ENCODE results near the gene NELL1. TPM values are rescaled to one million over a fixed set of nuclear protein-coding genes. Genes with fewer than 3 reads are reported as not detected.

The NELL1 gene
- total RNA-seq, 2 experiments from 2014 or later = not detected

- Mint-ChIP-seq H3K27ac (no peak overlapping the region), H3K36me3 (ENCODE audit: low read depth) (no peaks in the 10 kb centered on the region), H3K4me3 (no peak overlapping the region), H3K4me1 (ENCODE audit: low read depth) (no peaks in the 10 kb centered on the region), H3K27me3 (peaks cover 8% of the 10 kb centered on the region), H3K9me3 (no peaks in the 10 kb centered on the region)
- ChIA-PET CTCF (no interaction called here), POLR2A (no interaction called here)
- H3K27ac ChIP-seq (ENCODE audit: low read depth in 1 of 2, low read length in 2 of 2) = no peak overlapping the region
- peak; percentile 88 for TF ChIP-seq CTCF (IDR thresholded peaks at IDR 0.05)
- intact Hi-C loops (cut with DNase I, micrococcal nuclease) = loop anchor here in 1 of 2 experiments (2.0 kb wide), 1 partner anchor 1657 kb away; no protein-coding TSS in a partner anchor
- ATAC-seq (ENCODE audit: poor library complexity) = no peak
- H3K36me3 ChIP-seq (ENCODE audit: insufficient read depth, low read length) = no peaks in the 10 kb centered on the region
- H3K4me3 ChIP-seq (ENCODE audit: low read length) = no peak overlapping the region
- H3K27me3 ChIP-seq (ENCODE audit: control insufficient read depth in 1 of 2, insufficient read depth in 2 of 2, low read length in 2 of 2) = no peaks in the 10 kb centered on the region
- no peaks in the 10 kb centered on the region for H3K9me3 ChIP-seq (ENCODE audit: control insufficient read depth in 1 of 2, insufficient read depth in 1 of 2, low read length in 2 of 2)
- peak in 8 of 14 experiments; percentile 1 to 53 (median 28) for DNase-seq
- H3K4me1 ChIP-seq (ENCODE audit: insufficient read depth, low read length) = no peaks in the 10 kb centered on the region
These were observed 21.3 kb upstream of the NELL1 start for GRCh38 chr11:20647976-20648565.

GRCh38 chr11:20652150-20652806 lies 17.1 kb upstream of the NELL1 start:
- Histone ChIP-seq H3K36me3 (ENCODE audit: insufficient read depth, low read length) (no peaks in the 10 kb centered on the region), H3K4me3 (ENCODE audit: low read length) (no peak overlapping the region), H3K4me1 (ENCODE audit: insufficient read depth, low read length) (no peaks in the 10 kb centered on the region), H3K27me3 (ENCODE audit: control insufficient read depth in 1 of 2, insufficient read depth in 2 of 2, low read length in 2 of 2) (peaks cover 0 to 3% of the 10 kb centered on the region in 2 experiments), H3K9me3 (ENCODE audit: control insufficient read depth in 1 of 2, insufficient read depth in 1 of 2, low read length in 2 of 2) (no peaks in the 10 kb centered on the region), H3K27ac (ENCODE audit: low read depth in 1 of 2, low read length in 2 of 2) (no peak overlapping the region)
- intact Hi-C loops (cut with DNase I, micrococcal nuclease) = no loop called here
- Mint-ChIP-seq H3K9me3 (no peaks in the 10 kb centered on the region), H3K27ac (no peak overlapping the region), H3K4me1 (ENCODE audit: low read depth) (no peaks in the 10 kb centered on the region), H3K36me3 (ENCODE audit: low read depth) (no peaks in the 10 kb centered on the region), H3K27me3 (peaks cover 15% of the 10 kb centered on the region), H3K4me3 (no peak overlapping the region)
- ATAC-seq (ENCODE audit: poor library complexity) = no peak
- no peak for TF ChIP-seq CTCF (IDR thresholded peaks at IDR 0.05)
- ChIA-PET CTCF (no interaction called here), POLR2A (no interaction called here)
- DNase-seq = no peak

DNA sequence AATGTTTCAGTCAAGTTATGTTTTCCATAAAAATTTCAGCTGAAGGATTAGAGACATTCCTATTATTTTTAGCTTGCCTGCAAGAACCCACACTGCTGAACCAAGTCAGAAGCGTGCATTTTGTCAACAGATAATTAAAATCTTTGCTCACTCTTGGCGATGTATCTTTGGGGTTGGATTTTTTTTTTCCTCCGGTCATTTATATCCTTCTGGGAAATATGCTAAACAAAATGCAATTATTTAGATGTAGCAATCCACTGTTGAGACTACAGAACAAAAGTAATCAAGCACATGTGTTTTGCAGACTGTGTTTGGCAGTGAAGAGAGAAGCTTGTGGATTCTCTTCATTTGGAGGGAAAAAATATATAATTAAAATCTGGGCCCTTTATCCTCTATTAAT lies 15.3 kb upstream of the NELL1 start:
- Histone ChIP-seq H3K9me3 (ENCODE audit: control insufficient read depth in 1 of 2, insufficient read depth in 1 of 2, low read length in 2 of 2) (no peaks in the 10 kb centered on the region), H3K27me3 (ENCODE audit: control insufficient read depth in 1 of 2, insufficient read depth in 2 of 2, low read length in 2 of 2) (peaks cover 0 to 3% of the 10 kb centered on the region in 2 experiments), H3K27ac (ENCODE audit: low read depth in 1 of 2, low read length in 2 of 2) (no peak overlapping the region), H3K36me3 (ENCODE audit: insufficient read depth, low read length) (no peaks in the 10 kb centered on the region), H3K4me1 (ENCODE audit: insufficient read depth, low read length) (no peaks in the 10 kb centered on the region), H3K4me3 (ENCODE audit: low read length) (no peak overlapping the region)
- DNase-seq = no peak
- Mint-ChIP-seq H3K36me3 (ENCODE audit: low read depth) (no peaks in the 10 kb centered on the region), H3K9me3 (no peaks in the 10 kb centered on the region), H3K4me1 (ENCODE audit: low read depth) (no peaks in the 10 kb centered on the region), H3K4me3 (no peak overlapping the region), H3K27me3 (peaks cover 15% of the 10 kb centered on the region), H3K27ac (no peak overlapping the region)
- ChIA-PET CTCF (no interaction called here), POLR2A (no interaction called here)
- TF ChIP-seq CTCF (IDR thresholded peaks at IDR 0.05) = no peak
- no peak for ATAC-seq (ENCODE audit: poor library complexity)
- intact Hi-C loops (cut with DNase I, micrococcal nuclease) = no loop called here
